ENCODE measurements around the gene CTDSPL.

Gene CTDSPL

DNA sequence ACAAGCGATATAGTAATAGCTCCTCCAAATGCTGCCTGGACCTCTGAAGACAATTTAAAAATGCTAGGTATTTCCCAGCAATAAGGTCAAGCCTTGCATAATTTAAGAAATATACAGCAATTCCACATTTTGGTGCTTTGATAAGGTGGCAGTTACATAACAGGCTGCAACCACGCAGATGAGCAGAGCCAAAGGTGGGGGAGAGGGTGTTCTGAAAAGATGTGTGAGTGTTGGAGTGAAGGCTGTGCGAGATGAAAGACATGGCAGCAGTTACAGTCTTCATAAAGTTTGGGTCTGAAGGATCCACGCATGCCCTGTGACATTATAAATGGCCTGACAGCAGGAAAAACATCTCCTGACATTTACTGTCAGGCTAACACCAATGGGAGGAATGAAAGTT is 26.1 kb downstream of the CTDSPL start:
- in situ Hi-C loops (cut with HindIII; ENCODE audit: low sequenced_read_pairs): loop anchor here (5.0 to 10.0 kb wide), 2 partner anchors 34 to 63 kb away; no protein-coding TSS in a partner anchor

DNA sequence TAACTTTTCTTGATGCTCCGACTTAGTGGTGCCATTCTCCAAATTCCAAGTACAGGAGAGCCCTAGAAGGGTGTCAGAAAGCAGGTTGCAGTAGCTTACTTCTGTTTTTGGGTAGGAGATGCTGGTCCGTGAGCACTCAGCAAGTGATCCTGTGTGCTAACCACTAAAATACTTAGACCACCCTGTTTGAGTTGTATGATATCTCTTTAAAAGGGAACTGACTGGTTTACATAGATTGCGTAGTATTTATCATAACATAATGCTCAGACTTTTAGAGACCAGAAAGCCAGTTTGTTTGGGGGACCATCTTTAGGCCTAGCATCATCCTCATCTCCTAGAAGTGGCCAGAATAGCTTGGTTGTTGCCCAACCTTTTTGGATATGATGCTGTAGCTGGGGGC is 26.7 kb downstream of the CTDSPL start:
- in situ Hi-C loops (cut with HindIII; ENCODE audit: low sequenced_read_pairs): loop anchor here (5.0 to 10.0 kb wide), 2 partner anchors 34 to 64 kb away; no protein-coding TSS in a partner anchor

DNA sequence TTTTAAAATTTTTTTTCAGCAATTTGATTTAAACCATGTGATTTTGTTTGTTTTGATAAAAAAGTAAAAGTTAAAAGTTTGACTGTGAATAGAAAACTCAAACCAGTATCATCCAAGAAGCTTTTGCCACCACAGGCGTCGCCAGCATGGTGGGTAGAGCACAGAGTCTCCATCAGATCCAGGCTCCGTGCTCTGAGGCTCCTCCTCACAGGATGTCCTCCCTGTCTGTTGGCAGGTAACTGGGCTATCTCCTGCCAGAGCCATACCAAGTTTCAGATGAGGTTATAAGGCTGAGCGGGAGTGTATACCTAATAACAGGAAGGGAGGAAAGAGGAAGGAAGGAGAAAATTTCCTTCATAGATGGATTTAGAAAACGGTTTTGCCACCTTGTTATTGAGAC is 28.8 kb downstream of the CTDSPL start:
- in situ Hi-C loops (cut with HindIII; ENCODE audit: low sequenced_read_pairs): loop anchor here (5.0 kb wide), 1 partner anchor 77 kb away; no protein-coding TSS in a partner anchor

DNA sequence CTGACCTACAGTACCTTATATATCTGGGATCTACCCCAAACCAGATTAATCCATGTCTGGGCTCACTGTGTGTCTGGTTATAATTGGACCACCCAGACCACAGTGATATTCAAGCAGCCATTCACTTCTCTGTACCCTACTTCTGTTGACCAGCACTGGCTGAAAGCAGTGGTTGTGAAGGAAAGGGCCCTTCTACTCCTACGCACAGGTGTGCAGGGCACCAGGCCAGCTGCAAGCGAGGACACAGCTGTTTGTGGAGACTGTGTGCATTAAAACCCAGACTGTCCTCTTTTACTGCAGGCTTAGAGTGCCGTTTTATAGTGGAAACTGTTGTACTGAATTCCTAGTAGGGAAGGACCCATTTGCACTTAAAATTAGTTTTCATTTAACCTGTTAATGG is 29.5 kb downstream of the CTDSPL start:
- in situ Hi-C loops (cut with HindIII; ENCODE audit: low sequenced_read_pairs): loop anchor here (5.0 kb wide), 1 partner anchor 76 kb away; no protein-coding TSS in a partner anchor

DNA sequence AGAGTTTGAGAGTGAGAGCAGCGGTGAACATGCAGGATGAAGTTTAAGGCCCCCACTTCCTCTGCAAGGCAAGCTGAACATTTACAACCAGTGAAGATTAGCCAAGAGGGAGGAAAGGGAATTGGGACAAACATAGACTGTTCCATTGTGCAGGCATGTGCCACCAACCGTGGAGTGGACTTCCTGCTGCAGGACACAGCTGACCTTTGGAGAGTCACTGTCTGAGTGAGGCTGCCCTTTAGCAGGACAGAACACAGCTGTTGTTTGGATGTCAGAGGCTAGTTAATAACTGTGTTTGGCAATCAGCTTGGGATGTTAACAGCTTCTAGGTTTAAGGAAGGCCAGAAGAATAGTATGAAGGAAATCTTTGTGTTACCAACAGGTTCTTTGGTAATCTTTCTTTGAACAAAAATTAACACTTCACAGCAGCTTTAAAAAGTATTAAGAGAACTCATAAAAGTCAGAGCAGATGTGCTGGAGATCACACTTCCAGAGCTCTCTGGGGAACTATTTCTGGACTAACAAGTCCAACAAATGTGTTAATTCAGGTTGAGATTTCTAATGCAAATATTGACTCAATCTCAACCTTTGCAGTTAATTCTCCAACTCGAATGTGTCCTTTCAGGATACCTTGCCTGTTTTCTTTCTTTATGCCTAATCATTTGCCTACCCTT is 31.4 kb downstream of the CTDSPL start:
- in situ Hi-C loops (cut with HindIII; ENCODE audit: low sequenced_read_pairs): loop anchor here (5.0 kb wide), 1 partner anchor 74 kb away; no protein-coding TSS in a partner anchor

DNA sequence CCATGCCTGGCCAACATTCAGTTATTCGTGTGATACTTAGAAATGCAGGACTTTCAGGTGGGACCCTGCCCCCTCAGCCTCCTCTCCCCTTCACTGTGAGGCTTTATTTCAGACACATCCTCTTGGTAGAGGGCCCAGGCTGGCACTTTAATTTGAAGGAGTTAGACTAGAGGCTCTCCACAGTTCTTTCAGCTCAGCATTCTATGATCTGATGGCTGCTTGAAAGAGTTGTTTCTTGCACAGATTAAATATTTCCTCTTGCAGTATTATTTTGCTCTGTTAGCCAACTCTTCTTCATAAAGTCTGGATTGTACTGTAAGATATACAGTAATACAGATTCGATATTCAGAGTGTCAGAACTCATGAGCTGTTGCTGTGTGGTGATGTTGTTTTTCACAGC is 35.1 kb downstream of the CTDSPL start:
- in situ Hi-C loops (cut with HindIII; ENCODE audit: low sequenced_read_pairs): no loop called here

DNA sequence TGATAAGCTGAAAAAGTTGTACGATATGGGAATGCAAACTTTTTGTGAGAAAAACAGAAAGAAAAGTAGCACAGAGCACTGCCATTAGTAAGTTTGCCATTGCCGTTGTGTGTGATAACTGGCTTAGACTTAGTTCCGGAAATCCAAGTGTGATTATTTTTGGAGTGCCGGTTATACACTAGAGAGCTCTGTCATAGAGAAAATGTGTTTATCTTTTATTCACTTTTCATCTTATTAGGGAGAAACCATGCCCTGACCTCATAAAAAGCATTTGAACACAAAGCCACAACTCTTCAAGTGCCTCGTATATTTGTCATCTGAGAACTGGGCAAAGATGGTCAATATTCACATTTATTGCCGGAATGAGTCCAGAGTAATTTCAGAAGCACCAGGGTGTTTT is 36.1 kb downstream of the CTDSPL start:
- in situ Hi-C loops (cut with HindIII; ENCODE audit: low sequenced_read_pairs): no loop called here

DNA sequence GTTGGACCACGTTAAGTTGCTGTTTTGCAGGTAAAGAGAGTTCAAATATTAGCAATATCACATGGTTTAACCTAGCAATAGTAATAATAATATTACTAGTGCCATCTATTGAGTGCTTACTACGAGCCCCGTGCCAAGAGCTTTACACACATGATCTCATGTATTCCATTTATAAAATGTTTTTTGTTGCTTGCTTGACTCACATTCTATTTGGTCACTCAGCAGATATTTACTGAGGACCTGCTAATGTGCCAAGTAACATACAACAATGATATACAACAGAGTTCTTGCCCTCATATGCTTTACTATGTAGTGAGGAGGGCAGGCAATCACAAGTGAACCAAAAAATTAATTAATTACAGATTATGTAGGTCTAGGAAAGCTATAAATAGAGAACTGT is 36.7 kb downstream of the CTDSPL start:
- in situ Hi-C loops (cut with HindIII; ENCODE audit: low sequenced_read_pairs): no loop called here

DNA sequence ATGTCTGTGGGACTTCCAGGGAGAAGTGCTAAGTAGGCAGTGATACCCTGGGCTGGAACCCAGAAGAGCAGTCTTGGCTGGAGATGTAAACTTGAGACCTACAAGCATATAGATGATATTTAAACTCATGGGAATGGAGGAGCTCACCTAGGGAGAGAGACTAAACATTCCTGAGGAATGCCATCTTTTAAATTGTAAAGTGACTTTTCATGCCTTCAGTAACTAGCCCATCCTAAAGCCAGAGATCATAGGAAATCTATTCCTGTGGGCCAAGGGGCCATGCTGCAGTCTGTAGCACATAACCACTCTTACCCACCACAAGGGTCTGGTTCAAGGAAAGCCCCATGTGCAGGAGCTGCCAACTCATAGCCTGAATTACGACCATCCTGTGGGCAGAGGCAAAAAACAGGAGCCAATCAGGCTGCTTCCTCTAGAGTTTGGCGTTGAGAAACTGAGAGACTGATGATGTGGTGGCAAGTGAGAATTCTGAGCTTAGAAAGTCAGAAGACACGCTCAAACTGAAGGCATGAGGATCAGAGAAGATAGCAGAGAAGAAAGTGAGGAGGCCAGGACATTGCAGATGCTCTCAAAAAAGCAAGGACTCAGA is 37.5 kb downstream of the CTDSPL start:
- in situ Hi-C loops (cut with HindIII; ENCODE audit: low sequenced_read_pairs): no loop called here

DNA sequence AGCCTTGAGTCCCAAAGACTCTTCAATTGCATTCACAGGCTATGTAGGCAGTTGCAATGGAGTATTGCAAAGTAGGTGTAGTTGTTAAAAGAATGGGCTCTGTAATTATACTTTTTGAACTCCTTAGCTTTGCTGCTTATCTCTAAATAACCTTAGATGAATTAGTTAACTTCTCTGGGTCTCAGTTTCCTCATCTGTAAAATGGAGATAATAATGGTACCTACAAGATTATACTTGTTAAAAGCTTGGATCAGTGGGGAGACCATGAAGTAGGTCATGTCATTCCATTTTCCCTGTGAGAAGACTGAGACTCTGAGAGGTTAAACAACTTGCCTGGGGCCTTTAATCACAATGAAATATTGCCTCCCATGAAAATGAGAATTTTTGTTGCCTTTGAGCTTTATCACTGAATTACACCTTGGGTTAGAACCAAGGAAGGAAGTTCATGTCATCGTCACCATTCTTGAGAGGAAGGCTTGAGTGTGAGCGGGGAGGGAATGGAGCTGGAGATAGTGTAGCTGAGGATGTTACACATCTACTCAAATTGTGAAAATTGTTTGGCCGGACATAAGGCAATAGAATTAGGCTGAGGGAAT is 38.1 kb downstream of the CTDSPL start:
- in situ Hi-C loops (cut with HindIII; ENCODE audit: low sequenced_read_pairs): no loop called here

DNA sequence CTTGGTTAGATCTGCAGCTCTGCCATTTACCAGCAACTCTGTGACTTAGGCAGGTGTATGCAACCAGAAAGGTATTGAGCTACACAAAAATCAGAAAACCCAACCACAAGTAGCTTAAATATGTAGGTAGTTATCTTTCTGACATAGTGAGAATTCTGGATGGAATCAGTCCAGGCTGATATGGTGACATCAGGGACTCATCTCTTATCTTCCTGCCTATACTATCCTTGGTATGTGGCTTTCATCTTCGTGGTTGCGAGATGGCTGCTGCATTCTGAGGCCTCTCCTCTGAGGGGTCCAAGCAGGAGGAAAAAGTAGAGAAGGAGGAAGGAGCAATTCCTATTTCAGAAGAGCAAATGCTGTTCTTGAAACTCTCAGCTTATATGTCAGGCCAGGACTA is 40.0 kb downstream of the CTDSPL start:
- in situ Hi-C loops (cut with HindIII; ENCODE audit: low sequenced_read_pairs): no loop called here

DNA sequence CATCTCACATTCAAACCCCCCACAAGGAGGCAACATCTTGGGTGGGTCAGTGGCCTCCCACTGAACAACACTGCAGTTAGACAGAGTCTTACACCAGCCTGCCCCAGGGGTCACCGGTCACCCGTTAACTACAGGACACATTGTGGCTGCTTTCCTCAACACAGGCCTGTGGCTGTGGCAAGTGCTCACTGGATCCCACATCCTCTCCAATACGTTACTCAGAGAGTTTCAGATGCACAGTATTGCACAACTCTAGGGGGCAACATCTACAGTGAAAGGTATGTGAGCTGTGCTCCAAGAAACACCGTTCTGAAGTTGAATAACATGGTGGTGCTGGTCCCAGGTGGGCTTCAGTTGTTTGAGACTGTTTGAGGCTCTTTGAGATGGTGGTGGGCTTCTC is 41.0 kb downstream of the CTDSPL start:
- in situ Hi-C loops (cut with HindIII; ENCODE audit: low sequenced_read_pairs): no loop called here

DNA sequence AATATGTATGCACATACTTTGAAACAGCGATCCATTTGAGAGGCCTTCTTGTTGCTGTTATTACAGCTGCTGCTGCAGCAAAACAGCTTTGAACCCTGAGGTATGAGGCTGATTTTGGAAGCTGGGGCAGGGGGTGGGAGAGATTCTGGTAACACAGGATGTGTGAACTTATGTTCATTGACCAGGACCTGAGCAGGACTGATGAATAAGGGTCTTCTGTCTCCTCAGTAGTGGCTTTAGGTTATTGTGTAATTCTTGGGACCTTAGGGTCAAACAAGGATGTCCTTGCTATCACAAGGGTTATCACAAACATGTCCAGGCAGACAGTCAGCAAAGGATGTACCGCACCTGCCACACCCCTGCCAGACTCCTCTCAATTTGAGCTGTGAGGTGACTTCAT is 41.6 kb downstream of the CTDSPL start:
- in situ Hi-C loops (cut with HindIII; ENCODE audit: low sequenced_read_pairs): no loop called here

DNA sequence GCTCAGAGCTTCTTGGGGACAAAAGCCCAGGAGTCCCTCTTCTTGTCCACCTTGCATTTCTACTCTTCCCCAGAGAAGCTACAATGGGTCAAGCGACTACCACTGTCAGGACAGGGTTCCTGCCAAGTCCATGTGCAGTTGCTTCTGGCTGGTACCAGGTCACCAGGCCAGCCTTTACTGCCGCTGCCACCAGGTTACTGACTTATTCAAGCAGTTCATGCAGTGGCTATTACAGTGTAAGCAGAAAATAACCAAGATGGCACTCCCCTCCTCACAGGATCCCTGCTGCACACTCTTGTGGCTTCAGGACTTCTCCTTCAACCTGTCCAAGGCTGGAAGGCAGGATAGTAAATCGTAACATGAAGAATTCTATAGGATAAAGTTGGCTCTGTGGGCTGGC is 42.1 kb downstream of the CTDSPL start:
- in situ Hi-C loops (cut with HindIII; ENCODE audit: low sequenced_read_pairs): no loop called here

DNA sequence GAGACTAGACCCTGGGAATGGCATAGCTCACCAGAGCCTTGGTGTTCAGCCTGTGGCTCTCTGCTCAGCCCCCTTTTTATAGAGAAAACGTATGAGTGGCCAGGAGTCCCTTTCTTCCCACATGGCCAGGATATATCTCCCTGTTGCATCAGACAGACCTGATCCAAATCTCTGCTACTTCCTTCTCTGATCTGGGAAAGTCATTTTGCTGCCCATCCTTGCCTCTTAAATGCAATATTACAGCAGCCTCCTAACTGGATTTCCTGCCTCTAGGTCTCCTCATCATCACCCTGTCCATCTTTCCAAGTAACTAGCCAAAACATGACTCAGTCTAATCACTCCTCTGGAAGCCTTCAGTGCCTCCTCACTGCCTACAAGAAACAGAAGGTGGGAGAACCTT is 42.9 kb downstream of the CTDSPL start:
- in situ Hi-C loops (cut with HindIII; ENCODE audit: low sequenced_read_pairs): no loop called here

DNA sequence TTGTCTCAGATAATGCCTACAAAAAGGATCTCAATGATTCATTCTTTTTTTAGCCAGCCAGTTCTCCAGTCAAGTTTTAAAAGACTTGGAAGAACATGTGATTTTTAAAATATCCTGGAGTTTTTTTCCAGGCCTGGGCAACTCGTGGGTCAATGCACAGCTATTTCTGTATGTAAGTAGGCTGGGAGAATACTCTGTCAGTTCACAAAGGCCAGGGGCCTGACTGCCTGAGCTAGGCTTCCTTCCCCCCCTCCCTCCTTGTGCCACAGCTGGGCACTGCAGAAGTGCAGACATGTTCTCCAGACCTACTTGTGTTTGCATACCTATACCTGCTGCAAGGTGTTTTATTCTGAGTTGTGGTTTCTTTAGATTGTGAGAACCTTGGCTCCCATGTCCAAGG is 43.7 kb downstream of the CTDSPL start:
- in situ Hi-C loops (cut with HindIII; ENCODE audit: low sequenced_read_pairs): no loop called here

DNA sequence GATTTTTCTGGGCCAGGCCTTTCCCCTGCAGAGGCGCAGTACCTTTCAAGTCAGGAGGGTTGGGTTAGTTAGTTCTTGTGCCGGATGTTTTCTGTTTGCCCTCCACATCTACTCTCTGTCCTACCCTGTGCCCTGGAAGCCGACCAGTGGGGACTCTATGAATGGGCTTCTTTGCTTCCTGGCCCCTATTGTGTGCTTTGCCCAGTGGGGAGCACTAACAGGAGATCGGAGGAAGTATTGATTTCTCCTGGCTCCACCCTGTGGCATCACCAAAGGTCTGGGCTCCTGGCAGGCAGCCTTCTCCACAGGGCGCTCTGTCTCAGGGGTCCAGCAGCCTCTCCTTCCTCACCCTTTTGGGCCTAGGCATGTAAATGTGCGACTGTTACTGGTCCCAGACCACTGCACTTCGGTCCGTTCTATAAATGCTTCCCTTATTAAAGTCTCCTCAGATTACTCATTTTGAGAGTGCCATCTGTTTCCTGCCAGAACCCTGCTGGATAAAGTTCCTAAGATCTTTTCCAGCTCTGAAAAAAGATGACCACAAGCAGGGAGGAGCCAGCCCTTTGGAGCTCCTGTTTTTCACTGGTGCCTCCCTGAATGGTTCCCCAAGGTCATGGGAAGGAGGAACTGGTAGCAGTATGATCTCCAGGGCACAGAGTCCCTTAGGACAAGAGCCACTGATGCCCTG is 44.5 kb downstream of the CTDSPL start:
- in situ Hi-C loops (cut with HindIII; ENCODE audit: low sequenced_read_pairs): no loop called here

DNA sequence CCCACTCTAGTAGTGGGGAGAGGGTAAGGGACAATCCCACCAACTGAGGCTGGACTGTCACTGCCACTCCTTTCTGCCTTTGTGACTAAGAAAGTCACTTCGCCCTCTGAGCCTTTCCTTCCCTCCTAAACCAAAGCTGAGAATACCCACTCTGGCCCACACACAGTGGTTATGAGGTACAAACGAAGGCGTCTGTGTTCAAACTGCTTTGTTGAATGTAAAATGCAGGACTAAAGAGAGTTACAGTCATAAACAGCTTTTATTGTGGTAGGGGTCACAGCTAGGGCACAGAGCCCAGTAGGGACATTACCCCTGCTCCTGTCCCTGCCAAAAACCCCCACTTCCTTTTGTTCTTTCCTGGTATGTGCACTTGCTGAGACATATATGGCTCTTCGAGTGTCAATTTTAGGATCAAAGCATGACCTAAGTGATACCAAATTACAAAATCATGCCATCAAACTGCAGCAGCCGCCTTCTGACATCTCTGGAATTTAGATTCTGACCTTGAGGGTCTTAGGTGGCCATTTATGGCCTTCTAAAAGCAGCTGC is 45.1 kb downstream of the CTDSPL start:
- in situ Hi-C loops (cut with HindIII; ENCODE audit: low sequenced_read_pairs): no loop called here

DNA sequence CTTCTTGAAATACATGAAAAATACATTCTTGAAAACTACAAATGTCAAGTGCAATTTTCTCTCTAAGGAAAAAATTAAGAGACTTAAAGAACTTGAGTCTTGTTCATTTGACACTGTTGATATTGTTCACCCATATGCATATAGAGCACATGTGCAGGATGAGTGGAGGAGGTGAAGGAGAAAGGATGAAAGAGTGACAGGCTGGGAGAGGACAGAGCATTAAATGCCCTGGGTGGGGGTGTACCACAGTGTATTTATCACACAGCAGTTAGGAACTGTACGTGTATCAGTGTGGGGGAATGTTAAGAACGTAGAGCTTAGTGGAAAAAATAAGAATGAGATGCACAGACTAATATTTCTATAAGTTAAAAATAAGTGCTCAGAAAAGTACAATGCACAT is 45.7 kb downstream of the CTDSPL start:
- in situ Hi-C loops (cut with HindIII; ENCODE audit: low sequenced_read_pairs): no loop called here

DNA sequence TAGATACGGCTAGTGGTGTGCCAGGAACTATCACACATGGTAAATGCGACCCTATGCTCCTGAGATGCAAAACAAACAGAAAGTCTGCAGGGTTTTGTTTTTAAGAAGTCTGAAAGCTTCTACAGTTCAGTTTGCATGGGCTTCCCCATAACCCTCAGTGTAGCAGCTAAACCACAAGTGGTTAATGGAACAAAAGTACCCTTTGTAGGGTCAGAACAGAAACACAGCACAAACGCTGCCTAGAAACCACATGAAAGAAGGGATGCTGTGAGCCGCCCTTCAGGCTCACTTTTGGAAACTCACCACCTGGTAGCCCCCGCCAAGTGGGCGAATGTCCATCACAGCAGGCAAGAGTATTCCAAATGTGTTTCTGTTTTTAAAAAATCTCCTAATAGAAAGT is 46.2 kb downstream of the CTDSPL start:
- in situ Hi-C loops (cut with HindIII; ENCODE audit: low sequenced_read_pairs): no loop called here

All from endothelial cell of hepatic sinusoid (primary cell).